ENCODE data around the gene TIMM10.

GRCh38 chr11:57521116-57521515 lies 9.4 kb downstream of the TIMM10 start:
- TF ChIP-seq CTCF (IDR thresholded peaks at IDR 0.05; ENCODE audit: borderline replicate concordance, extremely low read depth, low read length, poor library complexity, severe bottlenecking) (no peak), EZH2 (IDR thresholded peaks at IDR 0.05; ENCODE audit: borderline replicate concordance, low read depth, low read length, severe bottlenecking) (no peak)
